Activated naive CD4-positive, alpha-beta T cell treated with anti-CD3 and anti-CD28 coated beads, Interleukin-2, amount 10 ng/mL, durations not matched to agents 7 days and 5 days (primary cell): ENCODE data around the gene PPP1R14D.

ENCODE experiments used
- CTCF ChIA-PET: fragments of 350-600 bp; sonication (Branson Sonifier 250); formaldehyde crosslinking; loops from one replicate; lab custom pipeline; 2021; ENCODE audit warnings: antibody characterized with exemption; lab: Charles Lee
- DNase-seq: peaks from one replicate; pipeline ENCODE4 v3.0.0-alpha.2; 2020
- H3K27ac Mint-ChIP-seq: one replicate; pipeline ENCODE4 v1.8.0; 2021; ENCODE audit warnings: mild to moderate bottlenecking, moderate library complexity, mixed read lengths
- H3K27me3 Mint-ChIP-seq: one replicate; pipeline ENCODE4 v1.8.0; 2021; ENCODE audit warnings: mild to moderate bottlenecking, mixed read lengths
- H3K36me3 Mint-ChIP-seq: one replicate; pipeline ENCODE4 v1.8.0; 2021; ENCODE audit warnings: mixed read lengths
- H3K4me1 Mint-ChIP-seq: one replicate; pipeline ENCODE4 v1.8.0; 2021; ENCODE audit warnings: mixed read lengths
- H3K4me3 Mint-ChIP-seq: one replicate; pipeline ENCODE4 v1.8.0; 2021; ENCODE audit warnings: mild to moderate bottlenecking, moderate library complexity, mixed read lengths
- H3K9me3 Mint-ChIP-seq: one replicate; pipeline ENCODE4 v1.8.0; 2021; ENCODE audit warnings: mixed read lengths

The PPP1R14D gene

DNA sequence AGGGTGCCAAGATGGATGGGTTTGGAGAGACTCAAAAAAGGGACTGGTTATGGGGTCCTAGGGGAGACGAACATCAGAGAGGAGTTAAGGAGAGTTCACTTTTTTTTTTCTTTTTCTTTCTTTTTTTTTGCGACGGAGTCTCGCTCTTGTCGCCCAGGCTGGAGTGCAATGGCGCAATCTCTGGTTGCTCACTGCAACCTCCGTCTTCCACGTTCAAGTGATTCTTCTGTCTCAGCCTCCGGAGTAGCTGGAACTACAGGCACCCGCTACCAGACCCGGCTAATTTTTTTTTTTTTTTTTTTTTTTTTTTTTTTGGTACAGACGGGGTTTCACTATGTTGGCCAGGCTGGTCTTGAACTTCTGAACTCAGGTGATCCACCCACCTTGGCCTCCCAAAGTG lies 16.5 kb upstream of the PPP1R14D start:
- CTCF ChIA-PET, result interaction anchor here (0.7 to 11.3 kb wide), 4 partner anchors 13 to 1048 kb away, joined by 3 to 70 read pairs (median 4); partner anchors contain the start of gene VPS18
- Mint-ChIP-seq H3K9me3 (no peaks in the 10 kb centered on the region), H3K4me3 (peak overlapping the region; percentile 79), H3K36me3 (no peaks in the 10 kb centered on the region), H3K27me3 (peaks cover 63% of the 10 kb centered on the region), H3K4me1 (peaks cover 35% of the 10 kb centered on the region), H3K27ac (no peak overlapping the region)
- no peak for DNase-seq

DNA sequence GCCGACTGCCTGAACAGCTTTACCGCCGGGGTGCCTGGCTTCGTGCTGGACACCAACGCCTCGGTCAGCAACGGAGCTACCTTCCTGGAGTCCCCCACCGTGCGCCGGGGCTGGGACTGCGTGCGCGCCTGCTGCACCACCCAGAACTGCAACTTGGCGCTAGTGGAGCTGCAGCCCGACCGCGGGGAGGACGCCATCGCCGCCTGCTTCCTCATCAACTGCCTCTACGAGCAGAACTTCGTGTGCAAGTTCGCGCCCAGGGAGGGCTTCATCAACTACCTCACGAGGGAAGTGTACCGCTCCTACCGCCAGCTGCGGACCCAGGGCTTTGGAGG lies 16.2 kb upstream of the PPP1R14D start:
- peaks cover 35% of the 10 kb centered on the region for H3K4me1 Mint-ChIP-seq
- CTCF ChIA-PET, result interaction anchor here (0.7 to 11.3 kb wide), 4 partner anchors 14 to 1049 kb away, joined by 3 to 70 read pairs (median 4); partner anchors contain the start of gene VPS18
- H3K4me3 Mint-ChIP-seq, result peak overlapping the region; percentile 79
- peaks cover 65% of the 10 kb centered on the region for H3K27me3 Mint-ChIP-seq
- no peaks in the 10 kb centered on the region for H3K36me3 Mint-ChIP-seq
- no peaks in the 10 kb centered on the region for H3K9me3 Mint-ChIP-seq
- peak; percentile 65 for DNase-seq
- no peak overlapping the region for H3K27ac Mint-ChIP-seq

GRCh38 chr15:40843885-40844695 lies 15.6 kb upstream of the PPP1R14D start, which contains the start of gene SPINT1:
TSS of gene SPINT1 (plus strand) at chr15:40844048. CDS start at chr15:40844555, 507 bp downstream.
- H3K9me3 Mint-ChIP-seq, result no peaks in the 10 kb centered on the region
- no peak within 1 kb of the TSS for H3K27ac Mint-ChIP-seq
- peak within 1 kb of the TSS; percentile 79 for H3K4me3 Mint-ChIP-seq
- peaks cover 35% of the 10 kb centered on the region for H3K4me1 Mint-ChIP-seq
- peaks cover 70% of the 10 kb centered on the region for H3K27me3 Mint-ChIP-seq
- no peaks in the 10 kb centered on the region for H3K36me3 Mint-ChIP-seq
- DNase-seq, result peak; percentile 62
- CTCF ChIA-PET, result interaction anchor here (1.1 to 11.3 kb wide), 4 partner anchors 14 to 51 kb away, joined by 3 to 70 read pairs (median 4); partner anchors contain the start of gene VPS18

DNA sequence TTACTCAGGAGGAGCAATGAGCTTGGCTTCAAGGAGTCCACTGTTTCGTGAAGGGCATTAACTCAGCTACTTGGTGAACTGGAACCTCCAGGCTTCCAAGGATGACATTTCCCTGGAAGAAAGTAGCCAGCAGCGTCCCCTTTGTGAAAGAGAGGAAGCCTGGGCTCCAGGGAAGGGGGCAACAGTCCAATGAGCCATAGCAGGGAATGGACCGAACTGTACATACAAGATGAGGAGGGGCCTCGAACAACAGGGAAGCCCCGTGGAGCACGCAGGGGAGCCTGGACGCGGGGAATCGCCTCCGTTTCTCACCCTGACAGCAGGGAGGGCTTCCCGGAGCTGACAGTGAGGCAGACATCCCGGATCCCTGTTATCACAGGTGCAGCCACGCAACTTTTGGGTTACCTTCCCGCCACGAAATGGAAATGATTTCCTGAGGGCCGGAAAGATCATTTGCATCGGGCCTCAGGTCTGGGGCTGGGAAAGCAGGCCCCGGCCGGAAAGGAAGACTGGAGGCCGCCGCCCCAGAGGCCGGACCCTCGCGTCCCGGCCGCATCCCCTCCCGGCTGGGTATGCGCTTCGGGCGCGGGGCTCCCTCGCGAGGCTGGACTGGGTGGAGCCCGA lies 14.9 kb upstream of the PPP1R14D start:
- H3K27me3 Mint-ChIP-seq, result peaks cover 67% of the 10 kb centered on the region
- H3K9me3 Mint-ChIP-seq, result no peaks in the 10 kb centered on the region
- H3K27ac Mint-ChIP-seq, result no peak overlapping the region
- H3K4me1 Mint-ChIP-seq, result peaks cover 35% of the 10 kb centered on the region
- CTCF ChIA-PET, result interaction anchor here (1.7 to 11.3 kb wide), 2 partner anchors 15 to 51 kb away, joined by 4 to 70 read pairs; partner anchors contain the start of gene VPS18
- no peak for DNase-seq
- H3K36me3 Mint-ChIP-seq, result no peaks in the 10 kb centered on the region
- peak overlapping the region; percentile 69 for H3K4me3 Mint-ChIP-seq

GRCh38 chr15:40841741-40842140 lies 13.2 kb upstream of the PPP1R14D start:
- H3K4me3 Mint-ChIP-seq, result no peak overlapping the region
- H3K4me1 Mint-ChIP-seq, result peaks cover 20% of the 10 kb centered on the region
- no peak for DNase-seq
- H3K27me3 Mint-ChIP-seq, result peaks cover 59% of the 10 kb centered on the region
- H3K27ac Mint-ChIP-seq, result no peak overlapping the region
- no peaks in the 10 kb centered on the region for H3K9me3 Mint-ChIP-seq
- CTCF ChIA-PET, result interaction anchor here (11.3 kb wide), 1 partner anchor 17 kb away, joined by 70 read pairs; no protein-coding TSS in a partner anchor
- no peaks in the 10 kb centered on the region for H3K36me3 Mint-ChIP-seq

- CTCF ChIA-PET, result interaction anchor here (11.3 kb wide), 1 partner anchor 20 kb away, joined by 70 read pairs; no protein-coding TSS in a partner anchor
Measured at GRCh38 chr15:40838756-40839155, 10.2 kb upstream of the PPP1R14D start.

GRCh38 chr15:40836020-40836419 lies 7.5 kb upstream of the PPP1R14D start:
- Mint-ChIP-seq H3K36me3 (no peaks in the 10 kb centered on the region), H3K4me1 (no peaks in the 10 kb centered on the region), H3K4me3 (no peak overlapping the region), H3K9me3 (no peaks in the 10 kb centered on the region), H3K27ac (no peak overlapping the region), H3K27me3 (peaks cover 11% of the 10 kb centered on the region)
- CTCF ChIA-PET, result interaction anchor here (1.0 kb wide), 1 partner anchor 22 kb away, joined by 3 read pairs; no protein-coding TSS in a partner anchor
- DNase-seq, result no peak

More at GRCh38 chr15:40838756-40839155, 10.2 kb upstream of the PPP1R14D start:
- Mint-ChIP-seq H3K4me3 (no peak overlapping the region), H3K27me3 (peaks cover 33% of the 10 kb centered on the region), H3K27ac (no peak overlapping the region), H3K9me3 (no peaks in the 10 kb centered on the region), H3K36me3 (no peaks in the 10 kb centered on the region), H3K4me1 (peaks cover 4% of the 10 kb centered on the region)
- no peak for DNase-seq

DNA sequence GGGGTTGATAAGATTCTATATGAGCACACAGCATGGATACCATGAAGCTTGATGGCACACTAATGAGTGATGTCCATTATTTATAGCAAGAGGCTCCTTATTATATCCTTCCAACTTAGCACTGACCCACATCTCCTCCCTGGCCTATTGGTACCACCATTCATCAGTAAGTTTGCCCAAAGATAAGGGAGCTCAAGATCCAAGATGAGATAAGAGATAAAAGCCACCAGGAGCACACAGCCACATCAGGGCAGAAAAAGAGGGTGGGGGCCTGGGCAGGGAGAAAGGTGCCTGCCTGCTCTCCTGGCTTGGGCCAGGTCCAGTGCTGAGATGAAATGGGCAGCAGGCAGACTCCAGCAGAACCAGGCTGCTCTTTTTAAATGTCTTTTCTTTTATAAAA lies 4.4 kb upstream of the PPP1R14D start:
- Mint-ChIP-seq H3K36me3 (no peaks in the 10 kb centered on the region), H3K27ac (no peak overlapping the region), H3K27me3 (peaks cover 8% of the 10 kb centered on the region), H3K9me3 (no peaks in the 10 kb centered on the region), H3K4me1 (no peaks in the 10 kb centered on the region), H3K4me3 (no peak overlapping the region)
- DNase-seq, result no peak
- CTCF ChIA-PET, result no interaction called here

- Mint-ChIP-seq H3K4me1 (no peaks in the 10 kb centered on the region), H3K27ac (no peak overlapping the region), H3K4me3 (no peak overlapping the region), H3K27me3 (peaks cover 11% of the 10 kb centered on the region), H3K9me3 (no peaks in the 10 kb centered on the region), H3K36me3 (no peaks in the 10 kb centered on the region)
- CTCF ChIA-PET, result no interaction called here
- DNase-seq, result no peak
Measured at GRCh38 chr15:40831861-40832260, 3.4 kb upstream of the PPP1R14D start.

- Mint-ChIP-seq H3K27ac (no peak overlapping the region), H3K4me3 (no peak overlapping the region), H3K9me3 (no peaks in the 10 kb centered on the region), H3K4me1 (no peaks in the 10 kb centered on the region), H3K36me3 (no peaks in the 10 kb centered on the region), H3K27me3 (peaks cover 16% of the 10 kb centered on the region)
- DNase-seq, result no peak
- CTCF ChIA-PET, result no interaction called here
Measured at GRCh38 chr15:40830884-40831283, 2.4 kb upstream of the PPP1R14D start.

DNA sequence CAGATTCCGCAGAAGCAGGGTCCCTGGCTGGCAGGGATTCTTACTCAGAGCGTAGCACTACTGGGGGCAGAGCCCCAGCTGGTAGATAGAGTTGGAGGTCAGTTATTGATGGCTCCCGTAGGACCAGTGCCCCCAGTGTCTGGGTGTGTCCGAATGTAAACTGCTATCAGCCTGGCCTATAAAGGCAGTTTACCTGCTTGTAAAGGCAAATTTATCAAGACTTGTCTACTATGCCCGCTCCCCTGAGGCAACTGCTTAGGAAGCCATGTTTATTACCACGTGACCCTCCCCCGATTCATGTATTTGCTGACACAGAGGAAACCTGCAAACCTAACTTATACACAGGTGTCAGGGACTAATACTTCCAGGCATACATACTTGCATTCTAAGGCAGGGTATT lies 607 bp upstream of the PPP1R14D start:
- Mint-ChIP-seq H3K4me3 (no peak overlapping the region), H3K4me1 (no peaks in the 10 kb centered on the region), H3K36me3 (no peaks in the 10 kb centered on the region), H3K27ac (no peak overlapping the region), H3K27me3 (peaks cover 30% of the 10 kb centered on the region), H3K9me3 (no peaks in the 10 kb centered on the region)
- no peak for DNase-seq
- CTCF ChIA-PET, result no interaction called here

- no peak overlapping the region for H3K27ac Mint-ChIP-seq
- H3K9me3 Mint-ChIP-seq, result no peaks in the 10 kb centered on the region
- DNase-seq, result no peak
- H3K36me3 Mint-ChIP-seq, result no peaks in the 10 kb centered on the region
- CTCF ChIA-PET, result interaction anchor here (1.5 kb wide), 1 partner anchor 32 kb away, joined by 5 read pairs; no protein-coding TSS in a partner anchor
- H3K27me3 Mint-ChIP-seq, result peaks cover 30% of the 10 kb centered on the region
- no peaks in the 10 kb centered on the region for H3K4me1 Mint-ChIP-seq
- no peak overlapping the region for H3K4me3 Mint-ChIP-seq
Measured at GRCh38 chr15:40826423-40827075, 2.0 kb downstream of the PPP1R14D start.

DNA sequence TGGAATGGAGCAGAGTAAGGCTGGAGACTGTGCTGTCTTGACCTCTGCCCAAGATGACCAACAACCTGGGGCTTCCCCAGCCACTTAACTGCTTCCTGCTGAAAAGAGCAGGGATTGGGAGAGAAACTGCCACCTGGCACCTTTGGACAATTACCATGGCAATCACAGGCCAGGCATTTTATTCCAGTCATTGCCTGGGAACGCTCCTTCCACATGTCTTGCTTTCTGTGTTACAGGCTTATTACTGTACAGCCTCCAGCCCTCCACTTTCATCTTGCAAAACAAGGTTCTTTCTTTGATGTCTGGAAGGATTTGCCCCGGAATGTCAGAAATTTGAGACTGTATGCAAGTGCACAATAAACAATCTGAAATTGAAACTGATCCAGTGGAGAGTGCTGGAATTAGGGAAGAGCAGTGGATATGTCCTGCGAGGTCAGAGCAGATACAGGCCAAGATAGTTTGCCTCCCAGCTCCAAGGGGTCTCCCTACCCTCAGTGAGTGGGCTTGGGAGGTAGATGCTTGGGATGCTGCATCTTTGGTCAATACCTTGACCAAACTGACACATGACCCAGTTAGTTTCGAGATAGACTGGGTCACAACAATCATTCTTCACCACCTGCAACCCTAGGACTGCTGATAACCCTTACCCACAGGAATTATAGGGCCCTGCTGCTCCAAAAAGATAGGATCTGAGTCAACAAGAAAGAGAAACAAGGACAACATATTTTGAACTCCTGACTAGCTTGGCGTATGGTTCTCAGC lies 2.7 kb downstream of the PPP1R14D start:
- Mint-ChIP-seq H3K4me3 (no peak overlapping the region), H3K27ac (no peak overlapping the region), H3K9me3 (no peaks in the 10 kb centered on the region), H3K36me3 (no peaks in the 10 kb centered on the region), H3K27me3 (peaks cover 30% of the 10 kb centered on the region), H3K4me1 (no peaks in the 10 kb centered on the region)
- no peak for DNase-seq
- CTCF ChIA-PET, result no interaction called here
